Keratinocyte (primary cell): ENCODE data around the gene KLF16.

Experiments
- CTCF ChIP-seq, 3 experiments: IDR thresholded peaks in 1 of 3; conservative IDR thresholded peaks in 1 of 3; optimal IDR thresholded peaks in 1 of 3; 2 replicates in 2 of 3; 3 replicates in 1 of 3; pipeline versions ENCODE3 to v1.5.1; 2011; ENCODE audit warnings: low read length in 3 of 3, mild to moderate bottlenecking in 3 of 3, moderate library complexity in 2 of 3, control low read depth in 1 of 3, inconsistent platforms in 1 of 3; ENCODE audit not compliant: insufficient read depth in 2 of 3; ENCODE audit errors: extremely low read depth in 1 of 3
- EZH2 ChIP-seq: IDR thresholded peaks from one replicate; pipeline ENCODE4 v1.6.1; 2012; ENCODE audit warnings: inconsistent platforms, mild to moderate bottlenecking, low read length, moderate library complexity

GRCh38 chr19:1901940-1902404 is 38.6 kb upstream of the KLF16 start:
- TF ChIP-seq CTCF (optimal IDR thresholded peaks at IDR 0.05 in 1 of 3, IDR thresholded peaks at IDR 0.05 in 1 of 3, conservative IDR thresholded peaks at IDR 0.05 in 1 of 3; ENCODE audit: extremely low read depth in 1 of 3, insufficient read depth in 2 of 3, low read length in 3 of 3) (no peak), EZH2 (no peak)
